GM12878 (cell line): ENCODE data around the gene RGR. TPM values are rescaled to one million over a fixed set of nuclear protein-coding genes. Genes with fewer than 3 reads are reported as not detected.

Experiments
- ATAC-seq: fragments of 200-7000 bp; cut with Tn5 transposase; 3 replicates; pipeline ENCODE4 v1.9.1; 2020; ENCODE audit warnings: mild to moderate bottlenecking, moderate library complexity
- BruUV-seq: library from RNA; stranded (reverse); fragments of 400-500 nt; replicated peaks from 2 replicates; lab custom pipeline; 2021; lab: Mats Ljungman, UMichigan
- CTCF ChIA-PET: fragments of 300-600 bp; sonication (Branson Sonifier 250); formaldehyde crosslinking; extraction: SDS; loops from one replicate; lab custom pipeline; 2021; ENCODE audit warnings: inconsistent platforms; lab: Yijun Ruan, JAX
- POLR2A ChIA-PET: fragments of 350-600 bp; formaldehyde crosslinking; extraction: SDS; loops from one replicate; lab custom pipeline; 2021; ENCODE audit warnings: inconsistent platforms; lab: Charles Lee
- RAD21 ChIA-PET: fragments of 300-600 bp; sonication (Branson Sonifier 250); formaldehyde crosslinking; loops from one replicate; lab custom pipeline; 2023; ENCODE audit warnings: antibody characterized with exemption; ENCODE audit not compliant: unreplicated experiment; lab: Charles Lee
- SMC1A ChIA-PET: fragments of 300-600 bp; sonication (Branson Sonifier 250); formaldehyde crosslinking; loops from one replicate; lab custom pipeline; 2023; ENCODE audit not compliant: unreplicated experiment, uncharacterized antibody; lab: Charles Lee
- DNase-seq: peaks from one replicate; pipeline ENCODE4 v3.0.0-alpha.2; 2011; ENCODE audit warnings: low read depth, low spot score
- FAIRE-seq: peaks from 3 replicates; lab custom pipeline; 2011; peaks lifted over from hg19 to GRCh38; lab: Jason Lieb, UNC
- H2AFZ ChIP-seq: 2 replicates; pipeline ENCODE4 v1.6.0; 2011; ENCODE audit warnings: low read depth, low read length, control low read depth; ENCODE audit not compliant: control insufficient read depth
- H3K27ac ChIP-seq: 2 replicates; pipeline ENCODE4 v1.5.1; 2011; ENCODE audit warnings: control low read depth; ENCODE audit not compliant: control insufficient read depth, insufficient read depth
- H3K27me3 ChIP-seq, 2 experiments: replicated peaks in 1 of 2; 2 replicates each; pipeline versions ENCODE4 v1.6.0 to v1.6.1; 2011; ENCODE audit warnings: low read length in 1 of 2; ENCODE audit not compliant: control insufficient read depth in 2 of 2, insufficient read depth in 2 of 2
- H3K36me3 ChIP-seq, 2 experiments: 2 replicates each; pipeline ENCODE4 v1.5.1; 2011; ENCODE audit warnings: low read length in 1 of 2; ENCODE audit not compliant: control insufficient read depth in 2 of 2, insufficient read depth in 2 of 2
- H3K4me1 ChIP-seq: 2 replicates; pipeline ENCODE4 v1.6.1; 2011; ENCODE audit warnings: mild to moderate bottlenecking, low read length, moderate library complexity, mixed read lengths; ENCODE audit not compliant: control insufficient read depth, insufficient read depth
- H3K4me2 ChIP-seq: 2 replicates; pipeline ENCODE4 v1.6.0; 2011; ENCODE audit warnings: control low read depth; ENCODE audit not compliant: control insufficient read depth, insufficient read depth
- H3K4me3 ChIP-seq: fragments of 200-600 bp; sonication (generic); 2 replicates; pipeline ENCODE4 v1.5.1; 2016
- H3K79me2 ChIP-seq: 2 replicates; pipeline ENCODE4 v1.6.0; 2011; ENCODE audit warnings: low read length; ENCODE audit not compliant: control insufficient read depth, insufficient read depth
- H3K9ac ChIP-seq: 2 replicates; pipeline ENCODE4 v1.8.0; 2011; ENCODE audit warnings: low read length, control low read depth, mixed read lengths; ENCODE audit not compliant: control insufficient read depth, insufficient read depth
- H3K9me3 ChIP-seq: replicated peaks from 3 replicates; pipeline ENCODE4 v1.5.1; 2011; ENCODE audit warnings: mild to moderate bottlenecking, low read length; ENCODE audit not compliant: control insufficient read depth, insufficient read depth
- H4K20me1 ChIP-seq: 2 replicates; pipeline ENCODE4 v1.6.0; 2011; ENCODE audit not compliant: control insufficient read depth, insufficient read depth
- ASH2L ChIP-seq: fragments of 300-600, 200-600 bp; sonication (generic); IDR thresholded peaks from 2 replicates; pipeline ENCODE4 v1.6.1; 2017; ENCODE audit warnings: low read depth, mild to moderate bottlenecking, borderline replicate concordance
- CHD2 ChIP-seq: IDR thresholded peaks from 2 replicates; pipeline ENCODE4 v1.6.1; 2011; ENCODE audit warnings: low read depth, low read length, improper control_type of control experiment, borderline replicate concordance
- MEF2A ChIP-seq: IDR thresholded peaks from 2 replicates; pipeline ENCODE4 v1.6.1; 2011; ENCODE audit warnings: low read depth, mild to moderate bottlenecking, low read length, moderate library complexity; ENCODE audit not compliant: insufficient read depth
- SIX5 ChIP-seq: IDR thresholded peaks from 2 replicates; pipeline ENCODE4 v1.6.1; 2011; ENCODE audit warnings: mild to moderate bottlenecking, low read depth, low read length, moderate library complexity; ENCODE audit not compliant: severe bottlenecking
- TBL1XR1 ChIP-seq: IDR thresholded peaks from 2 replicates; pipeline ENCODE4 v1.6.1; 2012; ENCODE audit warnings: low read depth, low read length, improper control_type of control experiment
- WRNIP1 ChIP-seq: IDR thresholded peaks from 2 replicates; pipeline ENCODE4 v1.6.1; 2011; ENCODE audit warnings: low read depth, low read length, improper control_type of control experiment, borderline replicate concordance
- WGBS: methylation state at CpG from one replicate; pipeline ENCODE4 v1.1.6; 2016; ENCODE audit warnings: low lambda C conversion rate; ENCODE audit not compliant: insufficient replicate concordance, insufficient coverage; ENCODE audit errors: missing lambda C conversion rate; 5-methylcytosine and 5-hydroxymethylcytosine counted together
- in situ Hi-C: fragments of 300-500 bp; cut with MboI; formaldehyde crosslinking; loops from 9 replicates; pipeline ENCODE4 v1.14.3; 2018; ENCODE audit warnings: mixed read lengths
- intact Hi-C: fragments of 100-400 bp; cut with micrococcal nuclease; formaldehyde crosslinking; loops from one replicate; pipeline ENCODE4 v1.14.2; 2022; ENCODE audit not compliant: unreplicated experiment
- polyA plus RNA-seq, 11 experiments: library from polyadenylated mRNA; depleted of rRNA in 4 of 11; unstranded in 6 of 11; stranded (reverse) in 5 of 11; fragments of >200 nt; fragmentation: Nextera tagmentation in 4 of 11; fragmentation: Illumina TruSeq in 1 of 11; extraction: Ambion mirVana in 4 of 11; extraction: Trizol in 1 of 11; gene quantifications; 1 replicate in 1 of 11; 2 replicates in 10 of 11; pipeline versions ENCODE4 v1.2.1 to v1.2.3, GENCODE V29; 2011 to 2016; ENCODE audit warnings: inconsistent platforms in 2 of 11, missing spikeins in 2 of 11, low read depth in 1 of 11
- total RNA-seq, 4 experiments: library from RNA; depleted of rRNA in 3 of 4; stranded (reverse); fragments of >200 nt in 3 of 4; fragmentation: Illumina TruSeq in 1 of 4; extraction: Trizol in 1 of 4; gene quantifications; 2 replicates each; pipeline versions ENCODE4 v1.2.1 to v1.2.3, GENCODE V29; 2013 to 2021

RGR gene
- total and polyA plus RNA-seq, 10 of the 15 experiments (the other 5 are each of a cell fraction or from before 2014, with no cell fraction given), result not detected

DNA sequence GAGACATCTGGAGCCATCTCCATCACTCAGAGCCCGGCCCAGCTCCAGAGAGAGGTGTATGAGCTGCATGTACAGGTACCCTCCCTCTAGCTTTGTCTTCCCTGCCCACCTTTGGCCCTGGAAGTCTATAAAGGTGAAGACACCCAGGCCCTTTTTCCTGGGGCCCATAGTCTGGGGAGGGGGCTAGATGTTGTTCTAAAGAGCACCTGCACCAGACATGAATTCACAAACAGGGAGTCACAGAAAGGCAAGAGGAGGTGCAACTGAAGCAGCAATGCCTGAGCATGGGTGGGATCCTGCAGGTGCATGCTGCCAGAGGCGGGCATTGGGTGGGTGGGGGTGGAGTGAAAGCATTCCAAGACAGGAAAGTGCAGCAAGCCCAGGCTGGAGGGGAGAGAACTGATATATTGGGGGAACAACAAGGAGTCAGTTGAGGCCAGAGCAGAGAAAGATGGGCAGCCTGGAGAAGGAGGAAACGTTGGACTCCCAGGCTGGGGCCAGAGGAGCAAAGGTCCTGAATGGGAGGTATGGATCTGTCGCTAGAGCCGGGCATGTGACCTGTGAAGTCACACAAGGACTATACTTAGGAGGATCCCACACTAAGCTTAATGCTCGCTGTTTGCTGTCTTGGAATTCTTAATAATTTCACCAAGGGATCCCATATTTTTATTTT lies 38.9 kb upstream of the RGR start:
- ATAC-seq (no peak), FAIRE-seq (no peak), DNase-seq (no peak)
- no peak overlapping the region for H3K4me3 ChIP-seq
- no peaks in the 10 kb centered on the region for H3K4me1 ChIP-seq
- ChIA-PET RAD21 (interaction anchor here (0.7 to 2.7 kb wide), 6 partner anchors 45 to 67 kb away, joined by 3 to 9 read pairs (median 8); partner anchors contain the start of gene GHITM), SMC1A (interaction anchor here (1.0 to 15.0 kb wide), 11 partner anchors 9 to 67 kb away, joined by 3 to 155 read pairs (median 5); partner anchors contain the start of gene GPR15LG), POLR2A (no interaction called here), CTCF (interaction anchor here (0.8 to 28.3 kb wide), 15 partner anchors 9 to 179 kb away, joined by 3 to 788 read pairs (median 4); partner anchors contain the start of genes CDHR1, GHITM and GPR15LG)
- 31% methylated on average over 6 of the region's 6 CpGs for WGBS
- H3K27me3 ChIP-seq, result peaks cover 0 to 7% of the 10 kb centered on the region in 2 experiments
- H3K9me3 ChIP-seq, result no peaks in the 10 kb centered on the region
- in situ Hi-C loops, result loop anchor here (10.0 kb wide), 1 partner anchor 61 kb away; no protein-coding TSS in a partner anchor
- no peak for TF ChIP-seq TBL1XR1
- no peak for TF ChIP-seq CHD2
- no peak for TF ChIP-seq ASH2L
- TF ChIP-seq WRNIP1, result no peak
- H3K4me2 ChIP-seq, result no peak overlapping the region
- BruUV-seq, result no TSS peak
- no peak overlapping the region for H2AFZ ChIP-seq
- no peak overlapping the region for H3K9ac ChIP-seq
- H3K27ac ChIP-seq, result no peak overlapping the region
- H3K36me3 ChIP-seq, result no peaks in the 10 kb centered on the region
- intact Hi-C loops, result loop anchor here (1.0 to 5.0 kb wide), 4 partner anchors 45 to 319 kb away; no protein-coding TSS in a partner anchor
- H4K20me1 ChIP-seq, result no peaks in the 10 kb centered on the region
- H3K79me2 ChIP-seq, result no peaks in the 10 kb centered on the region

- H3K4me2 ChIP-seq, result no peak overlapping the region
- ChIA-PET SMC1A (interaction anchor here (0.9 to 15.0 kb wide), 3 partner anchors 41 to 60 kb away, joined by 3 to 155 read pairs (median 3); no protein-coding TSS in a partner anchor), CTCF (interaction anchor here (0.5 to 28.3 kb wide), 6 partner anchors 50 to 182 kb away, joined by 3 to 788 read pairs (median 3); no protein-coding TSS in a partner anchor), POLR2A (no interaction called here), RAD21 (interaction anchor here (1.3 to 2.7 kb wide), 2 partner anchors 58 to 60 kb away, joined by 3 to 9 read pairs; no protein-coding TSS in a partner anchor)
- no peak overlapping the region for H3K4me3 ChIP-seq
- no peak overlapping the region for H3K27ac ChIP-seq
- H3K36me3 ChIP-seq, result no peaks in the 10 kb centered on the region
- no peaks in the 10 kb centered on the region for H4K20me1 ChIP-seq
- 36% methylated on average over 10 of the region's 10 CpGs for WGBS
- no peaks in the 10 kb centered on the region for H3K4me1 ChIP-seq
- in situ Hi-C loops (loop anchor here (10.0 kb wide), 1 partner anchor 63 kb away; no protein-coding TSS in a partner anchor), intact Hi-C loops (loop anchor here (5.0 kb wide), 1 partner anchor 321 kb away; no protein-coding TSS in a partner anchor)
- H3K9me3 ChIP-seq, result no peaks in the 10 kb centered on the region
- no peak overlapping the region for H3K9ac ChIP-seq
- peaks cover 0 to 7% of the 10 kb centered on the region in 2 experiments for H3K27me3 ChIP-seq
- no peak for ATAC-seq
- DNase-seq, result no peak
- no peak overlapping the region for H2AFZ ChIP-seq
- TF ChIP-seq WRNIP1, result no peak
- no peak for TF ChIP-seq MEF2A
- TF ChIP-seq SIX5, result no peak
- FAIRE-seq, result no peak
- no peaks in the 10 kb centered on the region for H3K79me2 ChIP-seq
- no TSS peak for BruUV-seq
Measured at GRCh38 chr10:84208023-84208422, 36.8 kb upstream of the RGR start.
